SK-N-DZ (cell line): Measurements from ENCODE around the gene SLC5A9. TPM values are rescaled to one million over a fixed set of nuclear protein-coding genes. Genes with fewer than 3 reads are reported as not detected.
A peak's percentile ranks its signal among the peaks of the same experiment; 100 is the strongest.

Source experiments
- DNase-seq: peaks from one replicate; pipeline ENCODE4 v3.0.0-alpha.2; 2015; ENCODE audit warnings: low spot score
- polyA plus RNA-seq, 2 experiments: library from polyadenylated mRNA; depleted of rRNA; stranded (reverse); fragments of >200 nt; gene quantifications; 2 replicates each; pipeline ENCODE4 v1.2.3, GENCODE V29; 2014

SLC5A9 gene
- 0.03 and 0.21 TPM in 2 replicates for polyA plus RNA-seq (2014; cell fraction: cytosol; rRNA removed)
- polyA plus RNA-seq (2014; cell fraction: nucleus; rRNA removed), result 0.67 and 0.94 TPM in 2 replicates

GRCh38 chr1:48222501-48223242, at the start of gene SLC5A9:
SLC5A9 (plus strand) TSS chr1:48222716; CDS start chr1:48222737, 21 bp downstream.
- DNase-seq, result no peak

GRCh38 chr1:48175116-48175515, 47.4 kb upstream of the SLC5A9 start:
- DNase-seq, result no peak

GRCh38 chr1:48177257-48177656, 45.3 kb upstream of the SLC5A9 start:
- peak; percentile 38 for DNase-seq

- no peak for DNase-seq
Measured at GRCh38 chr1:48181669-48182367, 40.7 kb upstream of the SLC5A9 start.

- DNase-seq, result peak; percentile 76
Measured at GRCh38 chr1:48182439-48182838, 40.1 kb upstream of the SLC5A9 start.

- no peak for DNase-seq
Measured at GRCh38 chr1:48186306-48186839, 36.1 kb upstream of the SLC5A9 start.

GRCh38 chr1:48187969-48188563, 34.5 kb upstream of the SLC5A9 start:
- DNase-seq, result no peak

- no peak for DNase-seq
Measured at GRCh38 chr1:48190881-48191280, 31.6 kb upstream of the SLC5A9 start.

- no peak for DNase-seq
Measured at GRCh38 chr1:48194801-48195200, 27.7 kb upstream of the SLC5A9 start.

GRCh38 chr1:48196237-48196636, 26.3 kb upstream of the SLC5A9 start:
- DNase-seq, result no peak

- no peak for DNase-seq
Measured at GRCh38 chr1:48198970-48199369, 23.5 kb upstream of the SLC5A9 start.

- DNase-seq, result no peak
Measured at GRCh38 chr1:48200166-48200900, 22.2 kb upstream of the SLC5A9 start.

GRCh38 chr1:48202030-48202752, 20.3 kb upstream of the SLC5A9 start:
- DNase-seq, result peak; percentile 69

GRCh38 chr1:48203287-48203900, 19.1 kb upstream of the SLC5A9 start:
- DNase-seq, result peak; percentile 53

- no peak for DNase-seq
Measured at GRCh38 chr1:48205522-48205921, 17.0 kb upstream of the SLC5A9 start.

GRCh38 chr1:48206371-48206770, 16.1 kb upstream of the SLC5A9 start:
- DNase-seq, result peak; percentile 63

- DNase-seq, result no peak
Measured at GRCh38 chr1:48207131-48207530, 15.4 kb upstream of the SLC5A9 start.

- no peak for DNase-seq
Measured at GRCh38 chr1:48207536-48208075, 14.9 kb upstream of the SLC5A9 start.

GRCh38 chr1:48208251-48208650, 14.3 kb upstream of the SLC5A9 start:
- DNase-seq, result no peak

- no peak for DNase-seq
Measured at GRCh38 chr1:48208652-48209051, 13.9 kb upstream of the SLC5A9 start.
